HG02759 (cell line): Measurements from ENCODE around the gene SAMD3.
"Not testable (repeated sequence)": the region's sequence is repeated elsewhere in the genome, so short reads cannot be mapped to it uniquely, and the experiment has no call there.

ENCODE experiments used
- ATAC-seq: cut with Tn5 transposase; IDR thresholded peaks from one replicate; pipeline ENCODE4 v1.9.1; 2021; ENCODE audit warnings: mild to moderate bottlenecking, moderate library complexity; ENCODE audit not compliant: unreplicated experiment

SAMD3 gene, protein sequence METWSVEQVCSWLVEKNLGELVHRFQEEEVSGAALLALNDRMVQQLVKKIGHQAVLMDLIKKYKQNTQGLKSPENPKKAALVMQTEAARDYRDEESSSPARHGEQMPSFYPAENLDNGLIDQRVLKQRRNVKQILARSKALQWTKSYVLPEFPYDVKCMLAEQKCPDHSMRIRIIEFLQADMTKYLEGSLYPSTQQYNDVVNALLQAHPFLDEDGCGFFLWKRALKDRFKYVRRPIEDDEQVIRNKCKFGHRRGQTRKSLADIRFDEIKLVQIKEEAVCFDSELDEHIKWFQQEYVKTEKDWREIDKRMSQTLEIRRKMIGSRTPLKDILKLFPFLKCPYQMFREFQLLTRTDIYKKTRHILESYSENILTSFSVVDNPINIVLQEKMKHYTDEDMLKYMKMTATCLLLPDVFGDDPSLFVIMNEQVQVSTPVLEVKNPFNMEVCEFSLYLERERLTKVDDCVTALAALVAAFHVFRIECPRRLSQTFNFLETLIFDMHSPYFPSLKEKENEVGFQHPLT

GRCh38 chr6:130222775-130223174 is at the start of gene SAMD3:
Gene SAMD3 (minus strand): TSS chr6:130222951. CDS start chr6:130215273, 7,678 bp downstream.
- ATAC-seq: no peak

GRCh38 chr6:130269969-130270635 is 47.4 kb upstream of the SAMD3 start:
- no peak for ATAC-seq

DNA sequence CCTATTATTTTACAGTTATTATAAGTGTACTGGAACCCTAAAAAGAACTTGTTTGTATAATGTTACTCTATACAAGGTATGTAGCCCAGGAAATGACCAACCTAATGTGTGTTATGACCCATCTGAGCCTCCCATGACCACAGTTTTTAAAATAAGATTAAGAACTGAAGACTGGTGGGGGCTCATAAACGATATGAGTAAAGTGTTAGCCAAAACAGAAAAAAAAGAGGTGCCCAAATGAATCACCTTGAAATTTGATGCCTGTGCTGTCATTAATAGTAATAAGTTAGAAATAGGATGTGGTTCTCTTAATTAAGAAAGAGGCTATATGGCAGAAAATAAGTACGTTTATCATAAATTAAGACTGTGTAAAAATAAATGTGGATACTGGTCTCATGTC is 42.8 kb upstream of the SAMD3 start:
- not testable (repeated sequence) for ATAC-seq

DNA sequence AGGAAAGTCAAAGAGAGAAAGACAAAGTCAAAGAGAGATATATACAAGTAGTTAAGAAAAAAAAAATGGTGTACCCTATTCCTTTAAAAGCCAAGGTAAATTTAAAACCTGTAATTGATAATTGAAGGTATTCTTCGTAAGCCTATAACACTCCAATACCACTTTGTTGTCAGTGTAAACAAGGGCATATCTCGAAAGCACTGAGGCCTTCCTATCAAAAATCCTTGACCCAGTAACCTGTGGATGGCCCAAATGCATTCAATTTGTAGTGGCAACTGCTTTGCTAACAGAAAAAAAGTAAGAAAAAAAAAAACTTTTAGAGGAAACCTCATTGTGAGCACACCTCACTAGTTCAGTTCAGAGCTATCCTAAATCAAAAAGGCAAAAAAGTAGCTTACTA is 39.3 kb upstream of the SAMD3 start:
- no peak for ATAC-seq

DNA sequence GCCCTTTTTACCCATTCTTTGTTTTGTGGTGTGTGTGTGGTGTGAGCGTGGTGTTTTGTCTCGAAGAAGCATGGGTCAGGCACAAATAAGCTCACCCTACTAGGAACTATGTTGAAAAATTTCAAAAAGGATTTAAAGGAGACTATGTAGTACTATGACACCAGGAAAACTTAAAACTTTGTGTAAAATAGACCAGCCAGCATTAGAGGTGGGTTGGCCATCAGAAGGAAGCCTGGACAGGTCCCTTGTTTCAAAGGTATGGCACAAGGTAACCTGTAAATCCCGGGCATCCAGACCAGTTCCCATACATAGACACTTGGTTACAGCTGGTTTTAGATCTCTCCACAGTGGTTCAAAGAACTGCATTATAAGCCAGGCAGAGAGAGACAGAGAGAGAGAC is 38.8 kb upstream of the SAMD3 start:
- ATAC-seq: not testable (repeated sequence)

DNA sequence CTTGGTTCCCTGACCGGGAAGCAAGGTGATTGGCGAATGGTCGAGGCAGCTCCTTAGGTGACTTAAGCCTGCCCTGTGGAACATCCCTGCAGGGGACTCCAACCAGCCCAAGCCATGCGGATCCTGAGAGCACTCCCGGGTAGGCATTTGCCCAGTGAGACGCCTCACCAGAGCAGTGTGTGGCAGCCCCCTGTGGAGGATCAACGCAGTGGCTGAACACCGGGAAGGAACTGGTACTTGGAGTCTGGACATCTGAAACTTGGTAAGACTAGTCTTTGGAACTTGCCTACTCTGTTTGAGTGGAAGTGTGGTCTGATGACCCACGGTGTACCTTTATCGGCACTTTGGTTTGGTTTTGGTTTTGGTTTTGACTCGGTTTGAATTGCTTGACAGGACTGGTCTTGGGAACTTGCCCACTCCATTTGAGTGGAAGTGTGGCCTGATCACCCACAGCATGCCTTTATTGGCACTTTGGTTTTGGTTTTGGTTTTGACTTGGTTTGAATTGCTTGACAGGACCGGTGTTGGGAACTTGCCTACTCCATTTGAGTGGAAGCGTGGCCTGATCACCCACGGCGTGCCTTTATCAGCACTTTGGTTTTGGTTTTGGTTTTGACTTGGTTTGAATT is 38.0 kb upstream of the SAMD3 start:
- ATAC-seq: peak; percentile 42

GRCh38 chr6:130260050-130260462 is 37.3 kb upstream of the SAMD3 start:
- peak; percentile 62 for ATAC-seq

DNA sequence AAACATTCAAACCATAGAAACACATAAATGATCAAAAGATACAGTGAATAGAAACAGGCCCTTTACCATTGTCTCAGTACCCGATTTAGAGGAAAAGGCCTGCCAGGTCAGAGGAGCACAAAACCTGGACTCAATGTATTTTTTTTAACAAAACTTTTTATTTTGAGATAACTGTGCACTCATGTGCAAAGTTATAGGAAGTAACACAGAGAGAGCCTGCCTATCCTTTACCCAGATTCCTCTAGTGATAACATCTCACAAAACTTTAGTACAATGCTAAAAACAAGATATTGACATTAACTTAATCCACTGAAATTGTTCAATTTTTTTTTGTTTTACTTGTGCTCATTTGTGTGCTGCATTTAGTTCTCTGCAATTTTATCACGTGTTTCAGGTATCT is 36.8 kb upstream of the SAMD3 start:
- ATAC-seq: peak; percentile 24

GRCh38 chr6:130259140-130259539 is 36.4 kb upstream of the SAMD3 start:
- ATAC-seq: no peak

DNA sequence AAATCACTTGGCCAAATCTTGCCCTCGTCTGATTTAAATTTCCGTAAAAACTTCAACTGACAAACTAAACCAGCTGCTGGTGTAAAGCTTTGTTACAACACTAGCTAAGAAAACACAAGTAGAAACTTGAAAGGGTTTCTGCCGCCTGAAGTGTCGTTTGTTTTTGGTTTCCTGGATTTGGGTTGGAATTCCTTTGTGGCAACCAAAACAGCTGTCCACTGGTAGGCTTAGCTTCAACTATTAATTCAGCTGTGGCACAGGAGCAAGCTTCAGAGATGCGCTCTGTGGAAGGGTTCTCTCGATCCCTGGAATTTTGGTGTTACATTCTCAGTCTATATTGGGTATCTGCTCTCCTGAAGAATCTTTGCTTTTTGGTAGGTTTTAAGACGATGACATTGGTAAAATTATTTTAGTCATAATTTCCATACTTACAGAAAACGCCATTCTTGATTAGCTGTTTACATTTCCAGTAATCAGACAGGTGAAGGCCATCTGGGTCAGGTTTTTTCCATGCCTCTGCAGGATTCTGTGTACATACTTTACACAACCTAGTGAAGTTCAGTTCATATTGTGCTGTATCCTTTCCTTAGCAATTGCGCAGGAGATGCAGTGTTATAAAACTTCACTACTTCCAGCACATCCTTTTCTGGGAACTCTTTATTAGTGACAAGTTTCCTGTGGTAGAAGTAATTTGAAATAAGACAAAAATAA is 29.9 kb upstream of the SAMD3 start:
- ATAC-seq: no peak

DNA sequence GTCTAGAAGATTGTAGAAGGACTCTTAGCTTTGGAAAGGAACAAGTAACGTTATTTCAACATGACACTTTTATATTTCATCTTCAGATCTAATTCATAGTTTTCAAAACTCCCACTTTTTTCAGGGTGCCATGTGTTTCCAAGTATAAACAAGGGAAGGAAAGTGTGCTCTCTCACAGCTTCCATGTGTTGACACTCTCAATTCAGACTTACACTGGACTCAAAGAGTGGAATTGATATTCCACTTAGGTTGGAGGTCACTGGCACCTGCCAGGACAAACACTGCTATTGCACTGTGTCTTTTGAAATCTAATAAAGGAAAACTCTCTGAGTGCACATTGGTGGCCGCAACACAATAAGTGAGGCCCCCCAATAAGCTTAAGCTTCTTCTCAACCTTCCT is 22.5 kb upstream of the SAMD3 start:
- no peak for ATAC-seq

DNA sequence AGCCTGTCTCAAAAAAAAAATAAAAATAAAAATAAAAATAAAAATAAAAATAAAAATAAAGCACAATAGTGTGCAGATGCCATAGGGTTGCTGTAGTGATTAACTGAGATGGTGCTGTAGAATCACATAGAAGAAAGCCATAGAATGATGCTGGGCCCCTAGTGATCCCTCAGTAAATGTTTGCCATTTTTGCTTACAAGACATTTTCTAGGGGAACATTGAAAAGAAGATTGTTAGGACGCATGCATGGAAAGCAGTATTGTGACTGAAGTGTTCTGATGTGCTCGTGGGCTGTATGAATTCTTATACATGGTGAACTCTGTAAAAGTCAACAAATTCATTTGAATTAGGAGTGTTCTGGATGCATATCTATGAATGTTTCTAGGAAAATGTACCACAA is 22.0 kb upstream of the SAMD3 start:
- no peak for ATAC-seq

DNA sequence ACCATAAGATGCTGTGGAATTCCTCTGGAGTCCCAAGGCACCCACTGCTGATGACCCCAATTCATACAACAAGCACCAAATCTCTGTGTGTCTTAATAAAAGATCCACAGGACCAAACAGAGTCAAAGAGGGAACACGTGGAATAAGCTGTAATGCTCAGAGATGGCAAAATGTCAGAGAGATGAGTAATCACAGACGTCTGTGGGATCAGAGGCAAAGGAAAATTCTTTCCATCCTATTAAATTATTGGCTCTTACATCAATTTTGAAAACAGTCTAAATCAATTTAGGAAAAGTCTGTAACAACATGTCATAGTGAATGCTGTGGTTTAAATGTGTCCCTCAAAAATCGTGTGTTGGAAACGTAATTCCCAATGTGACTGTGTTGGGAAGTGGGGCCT is 17.5 kb upstream of the SAMD3 start:
- no peak for ATAC-seq

DNA sequence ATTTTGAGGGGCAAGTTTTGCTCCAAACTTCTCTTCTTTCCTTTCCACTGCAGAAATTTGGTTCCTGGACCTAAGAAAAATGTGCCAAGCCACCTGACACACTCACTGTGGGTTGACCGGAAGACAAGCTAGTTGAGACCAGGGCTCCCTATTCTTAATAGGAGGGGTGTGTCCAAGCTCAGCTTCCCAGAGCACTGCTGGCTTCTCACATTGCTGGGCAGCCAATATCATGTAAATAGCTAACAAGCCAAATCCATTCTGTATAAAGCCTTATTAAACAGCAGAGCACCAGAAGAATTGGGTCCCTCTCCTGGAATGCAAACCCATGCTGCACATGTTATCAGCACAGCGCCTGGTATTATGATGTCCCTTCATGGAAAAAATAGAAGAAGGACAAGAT is 17.0 kb upstream of the SAMD3 start:
- ATAC-seq: no peak

- ATAC-seq: no peak
Measured at GRCh38 chr6:130233330-130233729, 10.6 kb upstream of the SAMD3 start.

- not testable (repeated sequence) for ATAC-seq
Measured at GRCh38 chr6:130230531-130230930, 7.8 kb upstream of the SAMD3 start.

GRCh38 chr6:130229645-130230044 is 6.9 kb upstream of the SAMD3 start:
- ATAC-seq: no peak

GRCh38 chr6:130223508-130223907 is 757 bp upstream of the SAMD3 start:
- ATAC-seq: peak; percentile 99

DNA sequence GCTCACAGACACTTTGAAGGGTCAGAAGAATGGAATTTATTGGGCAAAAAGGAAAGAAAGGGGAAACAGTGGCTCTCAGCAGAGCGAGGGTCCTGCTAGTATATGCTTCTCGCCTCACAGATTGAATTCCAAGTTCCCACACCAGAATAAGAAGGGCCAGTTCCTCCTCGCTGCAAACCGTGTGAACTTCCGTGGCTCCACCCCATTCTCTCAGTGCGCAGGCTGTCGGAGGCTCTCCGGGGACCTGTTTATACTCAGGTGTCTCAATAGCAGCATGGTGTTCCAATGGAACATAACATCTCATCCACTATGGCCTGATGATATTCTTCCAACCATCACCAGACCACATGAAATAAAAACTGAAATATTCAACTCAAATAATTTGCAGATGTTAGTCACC is 4.6 kb downstream of the SAMD3 start:
- ATAC-seq: no peak

- ATAC-seq: no peak
Measured at GRCh38 chr6:130216620-130217019, 6.1 kb downstream of the SAMD3 start.

GRCh38 chr6:130215526-130215925 is 7.2 kb downstream of the SAMD3 start:
- ATAC-seq: no peak
